ENCODE data around the gene IPO9.

IPO9 gene

DNA sequence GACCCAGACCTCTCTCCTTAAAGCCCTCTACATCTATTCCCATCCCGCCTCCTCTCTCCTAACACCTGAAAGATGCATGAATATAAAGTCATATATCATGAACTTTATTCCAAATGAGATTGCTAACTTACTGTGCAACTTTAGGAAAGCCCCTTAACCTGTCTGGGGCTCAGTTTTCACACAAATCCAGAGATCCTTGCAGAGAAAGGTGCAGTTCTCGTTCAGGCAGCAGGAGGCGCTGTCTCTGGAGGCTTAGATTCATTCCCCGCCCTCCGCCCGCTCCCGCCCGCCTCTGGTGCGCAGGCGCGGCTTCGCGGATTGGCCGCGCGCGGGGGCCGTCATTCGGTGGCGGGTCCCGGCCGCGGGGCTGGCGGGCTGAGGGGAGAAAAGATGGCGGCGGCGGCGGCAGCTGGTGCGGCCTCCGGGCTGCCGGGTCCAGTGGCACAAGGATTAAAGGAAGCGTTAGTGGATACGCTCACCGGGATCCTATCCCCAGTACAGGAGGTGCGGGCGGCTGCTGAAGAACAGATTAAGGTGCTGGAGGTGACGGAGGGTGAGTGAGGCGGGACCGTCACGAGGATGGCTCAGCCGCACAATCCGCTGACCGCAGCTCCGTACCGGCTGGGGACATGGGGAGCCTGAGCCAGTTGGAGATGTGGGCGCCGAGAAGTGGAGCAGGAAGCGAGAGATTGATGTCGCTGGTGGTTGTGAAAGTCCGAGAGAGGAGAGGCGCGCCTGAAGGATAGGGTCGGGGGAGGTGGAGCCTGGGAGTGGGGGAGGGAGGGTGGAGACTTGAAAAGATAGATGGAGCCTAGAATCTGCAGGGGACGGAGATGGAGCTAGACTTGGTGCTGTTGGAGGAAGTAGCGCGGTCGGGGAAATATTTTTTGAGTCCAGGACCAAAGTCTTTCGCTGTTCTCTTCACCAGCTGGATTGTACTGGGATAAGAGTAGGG lies at the start of gene IPO9:
IPO9 (plus strand) TSS at position 338 of the 955 bp plus-strand sequence; CDS start at position 391, 53 bp downstream.
- DNase-seq (ENCODE audit: low read depth) = peak; percentile 91

- no peak for DNase-seq (ENCODE audit: low read depth)
These were observed 49.5 kb upstream of the IPO9 start for GRCh38 chr1:201779351-201779880.

DNA sequence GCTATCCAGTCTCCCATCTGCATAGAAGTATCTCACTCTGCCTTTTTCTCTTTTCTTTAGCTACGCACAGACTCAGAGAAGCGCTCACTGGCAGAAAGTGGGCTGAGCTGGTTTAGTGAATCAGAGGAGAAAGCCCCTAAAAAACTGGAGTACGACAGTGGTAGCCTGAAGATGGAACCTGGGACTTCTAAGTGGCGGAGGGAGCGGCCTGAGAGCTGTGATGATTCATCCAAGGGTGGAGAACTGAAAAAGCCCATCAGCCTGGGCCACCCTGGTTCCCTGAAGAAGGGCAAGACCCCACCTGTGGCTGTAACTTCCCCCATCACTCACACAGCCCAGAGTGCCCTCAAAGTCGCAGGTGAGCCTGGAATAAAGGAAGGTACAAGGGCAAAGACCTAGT lies 48.0 kb upstream of the IPO9 start:
- DNase-seq (ENCODE audit: low read depth) = no peak

- DNase-seq (ENCODE audit: low read depth) = no peak
These were observed 47.5 kb upstream of the IPO9 start for GRCh38 chr1:201781437-201781836.

DNA sequence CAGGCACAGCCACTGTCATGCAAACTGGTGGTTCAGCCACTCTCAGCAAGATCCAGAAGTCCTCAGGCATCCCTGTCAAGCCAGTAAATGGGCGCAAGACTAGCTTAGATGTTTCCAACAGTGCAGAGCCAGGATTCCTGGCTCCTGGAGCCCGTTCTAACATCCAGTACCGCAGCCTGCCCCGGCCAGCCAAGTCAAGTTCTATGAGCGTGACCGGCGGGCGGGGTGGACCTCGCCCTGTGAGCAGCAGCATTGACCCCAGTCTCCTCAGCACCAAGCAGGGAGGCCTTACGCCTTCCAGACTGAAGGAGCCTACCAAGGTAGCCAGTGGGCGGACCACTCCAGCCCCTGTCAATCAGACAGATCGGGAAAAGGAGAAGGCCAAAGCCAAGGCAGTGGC lies 46.6 kb upstream of the IPO9 start:
- no peak for DNase-seq (ENCODE audit: low read depth)

DNA sequence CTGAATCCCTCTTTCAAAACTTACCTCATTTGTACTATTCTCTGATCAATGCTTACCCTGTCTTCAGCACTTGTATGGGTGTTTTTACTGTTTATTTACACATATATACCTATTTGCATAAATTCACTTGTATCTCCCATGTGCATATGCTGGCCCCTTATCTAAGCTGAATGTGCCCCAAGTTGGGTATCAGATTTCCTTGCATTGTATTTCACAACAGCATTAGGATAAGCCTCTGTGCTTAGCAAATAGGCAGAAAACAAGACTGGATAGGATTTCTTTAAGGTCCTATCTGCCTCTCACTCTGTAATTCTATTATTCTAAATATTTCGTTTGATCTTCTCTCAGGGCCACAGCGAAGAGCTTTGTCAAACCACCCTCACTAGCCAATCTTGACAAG lies 45.9 kb upstream of the IPO9 start:
- DNase-seq (ENCODE audit: low read depth) = no peak

DNA sequence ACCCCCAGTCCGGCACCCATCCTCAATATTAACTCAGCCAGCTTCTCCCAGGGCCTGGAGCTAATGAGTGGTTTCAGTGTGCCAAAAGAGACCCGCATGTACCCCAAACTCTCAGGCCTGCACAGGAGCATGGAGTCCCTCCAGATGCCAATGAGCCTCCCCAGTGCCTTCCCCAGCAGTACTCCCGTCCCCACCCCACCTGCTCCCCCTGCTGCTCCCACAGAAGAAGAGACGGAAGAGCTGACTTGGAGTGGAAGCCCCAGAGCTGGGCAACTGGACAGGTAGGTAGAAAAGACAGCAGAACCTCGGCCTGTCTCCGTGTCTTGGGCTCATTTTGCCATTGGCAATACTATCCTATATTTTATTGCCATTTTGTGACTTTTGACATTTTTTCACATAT lies 45.4 kb upstream of the IPO9 start:
- DNase-seq (ENCODE audit: low read depth) = no peak

DNA sequence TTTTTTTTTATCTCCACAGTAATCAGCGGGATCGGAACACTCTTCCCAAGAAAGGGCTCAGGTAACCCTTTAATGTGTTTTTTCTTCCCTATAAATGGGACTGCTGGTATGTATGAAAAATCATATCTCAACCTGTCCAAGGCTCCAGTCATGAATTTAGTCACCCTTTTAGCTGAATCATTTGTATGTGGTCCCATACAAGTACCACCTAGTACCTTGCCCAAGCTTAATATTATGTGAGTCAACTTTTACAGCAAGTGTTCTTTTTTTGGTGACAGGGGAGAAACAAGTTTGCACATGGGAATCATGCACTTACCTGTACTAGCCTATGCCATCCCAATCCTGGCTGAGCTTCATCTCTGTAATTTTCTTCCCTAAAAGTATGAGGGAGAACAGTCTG lies 43.7 kb upstream of the IPO9 start:
- no peak for DNase-seq (ENCODE audit: low read depth)

DNA sequence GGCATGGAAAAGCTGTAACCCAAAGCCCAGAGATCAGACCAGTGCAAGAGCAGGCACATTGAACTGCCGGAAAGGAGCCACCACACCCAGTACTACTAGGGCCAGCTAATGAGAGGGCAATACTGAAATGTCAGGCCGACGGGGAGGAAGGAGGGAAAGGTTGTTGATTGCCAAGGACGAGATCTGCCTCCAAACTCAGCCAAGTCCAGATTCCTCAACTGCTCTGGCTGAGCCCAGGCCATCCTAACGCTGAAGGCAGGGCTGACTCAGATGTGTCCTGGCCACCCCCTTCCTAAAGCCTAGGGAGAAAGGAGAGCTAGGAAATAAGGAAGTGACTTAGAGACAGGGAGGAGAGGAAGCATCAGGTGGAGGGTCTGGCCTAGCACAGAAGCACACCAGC lies 42.1 kb upstream of the IPO9 start:
- DNase-seq (ENCODE audit: low read depth) = no peak

DNA sequence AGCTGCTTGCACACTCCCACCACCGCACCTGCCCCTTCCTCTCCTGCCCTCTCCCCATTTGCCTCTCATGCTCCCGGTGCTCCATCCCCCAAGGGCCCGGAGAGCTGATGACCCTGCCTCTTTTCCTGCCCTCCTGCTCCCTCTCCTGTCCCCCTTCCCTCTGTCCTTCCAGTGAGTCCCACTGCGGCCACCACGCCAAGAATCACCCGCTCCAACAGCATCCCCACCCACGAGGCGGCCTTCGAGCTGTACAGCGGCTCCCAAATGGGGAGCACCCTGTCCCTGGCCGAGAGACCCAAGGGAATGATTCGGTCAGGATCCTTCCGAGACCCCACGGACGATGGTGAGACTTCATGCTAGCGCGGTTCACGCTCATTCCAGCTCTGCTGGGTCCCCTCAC lies 40.7 kb upstream of the IPO9 start:
- DNase-seq (ENCODE audit: low read depth) = no peak

DNA sequence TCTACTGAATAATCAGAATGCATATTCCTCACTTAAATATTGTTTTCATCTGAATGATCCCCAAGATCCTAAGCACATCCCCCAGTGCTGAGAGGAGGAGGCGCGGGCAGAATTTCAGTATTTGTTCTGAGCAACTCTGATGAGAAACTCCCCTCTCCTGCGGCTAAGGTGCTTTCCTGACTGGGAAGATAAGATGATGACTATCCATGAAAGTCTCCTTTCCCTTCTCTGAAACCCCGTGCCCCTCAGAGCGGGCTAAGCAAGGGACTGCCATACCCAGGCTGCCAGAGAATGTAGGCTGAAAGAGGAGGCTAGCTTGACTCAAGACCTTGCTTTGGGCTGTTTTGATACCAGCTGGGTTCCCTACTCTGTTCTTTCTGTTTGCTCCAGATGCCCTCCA lies 39.7 kb upstream of the IPO9 start:
- no peak for DNase-seq (ENCODE audit: low read depth)

DNA sequence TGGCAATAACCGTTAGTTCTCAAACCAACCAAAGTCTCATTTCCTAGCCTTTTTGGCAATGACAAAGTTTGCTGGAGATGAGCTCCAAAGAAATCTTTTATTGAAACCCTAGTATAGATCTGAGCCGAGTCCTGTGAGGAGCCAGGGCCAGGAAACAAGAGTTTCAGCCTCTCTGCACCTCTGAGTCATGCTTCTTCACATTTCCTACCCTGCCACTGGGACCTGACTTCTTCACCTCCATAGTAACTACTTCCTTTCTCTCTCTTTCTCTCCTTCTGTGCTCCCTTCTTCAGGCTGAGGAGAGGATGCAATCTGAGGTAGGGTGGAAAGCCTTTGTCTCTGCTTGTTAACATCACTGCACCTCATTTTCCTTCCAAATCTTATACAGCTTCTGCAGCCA lies 38.7 kb upstream of the IPO9 start:
- no peak for DNase-seq (ENCODE audit: low read depth)

DNA sequence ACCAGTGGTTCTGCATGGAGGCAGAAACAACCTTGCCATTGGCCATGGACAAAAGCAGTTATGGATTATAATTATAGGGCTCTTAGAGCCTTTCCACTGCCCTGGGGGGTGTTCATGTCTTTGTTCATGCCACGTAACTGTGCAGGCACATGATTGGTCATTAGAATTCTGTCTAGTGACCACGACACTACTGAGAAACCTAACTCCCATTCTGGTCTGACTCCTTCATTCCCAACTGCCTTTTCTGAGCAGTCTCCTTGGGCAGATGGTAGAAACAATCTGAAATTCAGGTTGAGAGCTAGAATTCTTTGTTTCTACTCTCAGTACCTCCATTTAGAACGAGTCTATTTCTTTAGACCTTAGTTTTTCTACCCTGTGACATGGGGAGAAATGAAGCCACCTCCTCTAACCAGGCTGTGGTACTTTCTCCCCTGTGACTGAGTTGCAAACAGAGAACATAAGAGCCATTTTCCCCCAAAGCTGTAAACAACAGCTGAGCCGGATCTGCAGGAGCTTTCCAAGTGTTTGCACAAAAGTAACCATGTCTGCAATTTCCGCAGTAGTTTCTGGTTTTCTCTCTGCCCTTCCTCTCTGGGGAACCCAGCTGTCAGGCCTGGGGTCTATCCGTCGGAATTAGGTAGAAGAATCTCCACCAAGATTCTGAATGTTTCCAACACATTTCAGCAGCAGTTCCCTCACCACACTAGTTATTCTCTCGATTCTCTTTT lies 37.7 kb upstream of the IPO9 start:
- DNase-seq (ENCODE audit: low read depth) = no peak

GRCh38 chr1:201791779-201792173 lies 37.2 kb upstream of the IPO9 start:
- DNase-seq (ENCODE audit: low read depth) = no peak

- DNase-seq (ENCODE audit: low read depth) = peak; percentile 17
These were observed 36.2 kb upstream of the IPO9 start for GRCh38 chr1:201792534-201793305.

DNA sequence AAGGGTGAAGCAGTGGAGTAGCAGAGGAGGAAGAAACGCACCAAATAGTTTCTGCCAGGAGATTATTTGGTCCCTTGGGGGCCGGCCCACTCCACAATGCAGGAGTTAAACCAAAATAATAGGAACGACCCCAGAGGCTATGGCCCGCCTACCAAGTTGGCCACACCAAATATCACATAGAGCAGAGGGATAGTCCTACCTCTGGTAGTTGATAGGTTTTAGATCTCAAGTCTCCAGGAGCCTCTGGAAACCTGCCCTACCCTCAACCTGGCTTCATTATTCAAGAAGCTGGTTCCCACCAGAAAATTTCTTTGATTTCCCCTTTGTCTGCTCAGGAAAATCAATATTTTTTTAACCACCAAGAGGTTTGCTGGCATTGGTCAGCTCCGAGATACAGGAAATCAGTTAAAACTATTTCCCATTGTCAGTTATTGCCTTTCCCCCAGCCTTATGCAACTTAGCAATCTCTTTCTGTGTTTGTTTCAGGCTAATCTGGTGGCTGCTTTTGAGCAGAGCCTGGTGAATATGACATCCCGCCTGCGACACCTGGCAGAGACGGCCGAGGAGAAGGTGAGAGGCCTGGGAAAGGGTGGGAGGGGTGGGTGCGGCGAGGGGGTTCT lies 35.5 kb upstream of the IPO9 start:
- DNase-seq (ENCODE audit: low read depth) = no peak

DNA sequence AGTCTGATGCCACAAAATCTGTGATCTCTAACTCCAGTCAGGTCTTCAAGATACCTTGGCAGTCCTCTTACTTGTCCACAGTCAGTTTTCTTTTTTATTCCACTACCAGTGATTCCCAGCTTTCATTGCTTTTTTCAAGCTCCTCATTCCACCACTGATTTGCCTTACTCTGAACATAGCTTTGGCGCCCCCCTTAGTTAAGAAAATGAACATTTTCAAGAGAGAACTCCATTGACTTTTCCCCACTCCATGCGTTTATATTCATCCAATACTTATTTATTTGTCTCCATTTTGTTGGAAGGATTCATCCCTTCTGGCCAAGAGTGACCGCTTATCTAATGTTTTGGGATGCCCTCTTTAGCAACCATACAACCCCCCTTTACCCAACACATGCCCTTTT lies 33.9 kb upstream of the IPO9 start:
- DNase-seq (ENCODE audit: low read depth) = no peak

- no peak for DNase-seq (ENCODE audit: low read depth)
These were observed 28.7 kb upstream of the IPO9 start for GRCh38 chr1:201800246-201800645.

DNA sequence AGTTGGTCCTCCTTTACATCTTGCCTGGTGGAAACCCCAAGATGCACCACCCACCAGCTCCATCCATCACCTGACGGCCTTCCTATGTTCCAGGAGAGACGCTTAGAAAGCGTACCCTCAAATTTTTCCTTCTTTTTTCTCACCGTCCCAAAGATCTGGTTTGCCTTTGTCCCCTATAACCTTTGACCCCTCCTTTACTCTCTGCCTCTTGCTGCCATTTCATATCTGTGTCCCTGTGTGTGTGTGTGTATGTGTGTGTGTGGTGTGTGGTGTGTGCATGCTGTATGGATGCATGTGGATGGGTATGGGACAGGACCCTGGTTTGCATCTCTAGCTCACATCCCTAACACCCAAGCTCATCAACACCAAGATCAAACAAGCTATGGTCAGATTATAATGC lies 22.2 kb upstream of the IPO9 start:
- no peak for DNase-seq (ENCODE audit: low read depth)

DNA sequence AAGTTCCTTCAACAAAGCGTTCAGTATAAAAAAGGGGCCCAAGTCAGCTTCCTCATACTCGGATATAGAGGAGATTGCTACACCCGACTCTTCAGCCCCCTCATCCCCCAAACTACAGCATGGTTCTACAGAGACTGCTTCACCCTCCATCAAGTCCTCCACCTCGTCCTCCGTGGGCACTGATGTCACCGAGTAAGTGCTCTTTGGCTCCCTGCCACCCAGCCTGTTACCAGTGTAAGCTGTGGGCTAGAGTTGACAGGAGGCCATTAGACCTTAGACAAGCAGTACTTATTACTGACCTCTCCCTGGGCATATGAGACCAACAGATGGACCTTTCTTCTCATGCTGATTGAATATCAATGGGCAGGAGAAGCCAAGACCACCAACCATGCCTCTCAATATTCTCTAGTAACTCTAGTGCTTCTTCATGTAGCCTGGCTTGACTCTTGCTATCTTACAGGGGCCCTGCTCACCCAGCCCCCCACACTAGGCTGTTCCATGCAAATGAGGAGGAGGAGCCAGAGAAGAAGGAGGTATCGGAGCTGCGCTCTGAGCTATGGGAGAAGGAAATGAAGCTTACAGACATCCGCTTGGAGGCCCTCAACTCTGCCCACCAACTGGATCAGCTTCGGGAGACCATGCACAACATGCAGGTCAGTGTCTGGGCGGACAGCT lies 20.9 kb upstream of the IPO9 start:
- no peak for DNase-seq (ENCODE audit: low read depth)

DNA sequence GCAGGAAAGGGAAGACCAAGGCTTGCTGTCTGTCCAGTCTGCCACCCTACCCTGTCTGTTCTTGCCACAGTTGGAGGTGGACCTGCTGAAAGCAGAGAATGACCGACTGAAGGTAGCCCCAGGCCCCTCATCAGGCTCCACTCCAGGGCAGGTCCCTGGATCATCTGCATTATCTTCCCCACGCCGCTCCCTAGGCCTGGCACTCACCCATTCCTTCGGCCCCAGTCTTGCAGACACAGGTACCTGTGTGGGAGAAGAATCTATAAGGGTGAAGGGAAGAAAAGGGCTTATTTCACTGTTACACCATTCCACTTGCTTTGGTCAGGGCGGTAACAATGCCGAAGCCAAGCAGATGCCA lies 20.3 kb upstream of the IPO9 start:
- no peak for DNase-seq (ENCODE audit: low read depth)
